ENCODE data around the gene KAZN. TPM values are rescaled to one million over a fixed set of nuclear protein-coding genes. Genes with fewer than 3 reads are reported as not detected.

Gene KAZN
- total RNA-seq, 3 donors from 2014 or later, result 12.2 to 16.4 (median 16.2) TPM

- Histone ChIP-seq H3K9me3 (no peaks in the 10 kb centered on the region), H3K36me3 (no peaks in the 10 kb centered on the region), H3K4me3 (no peak overlapping the region), H3K4me1 (no peaks in the 10 kb centered on the region), H3K27me3 (no peaks in the 10 kb centered on the region), H3K27ac (no peak overlapping the region)
- TF ChIP-seq POLR2AphosphoS5 (IDR thresholded peaks at IDR 0.05) (no peak), POLR2A (IDR thresholded peaks at IDR 0.05) (no peak), CTCF (IDR thresholded peaks at IDR 0.05) (no peak)
- no peak for DNase-seq (ENCODE audit: low spot score in 2 of 2)
- intact Hi-C loops (cut with DNase I; ENCODE audit: low total_unique reads), result no loop called here
These were observed 36.9 kb downstream of the KAZN start for GRCh38 chr1:14635421-14635820.

- intact Hi-C loops (cut with DNase I; ENCODE audit: low total_unique reads), result no loop called here
- Histone ChIP-seq H3K27me3 (no peaks in the 10 kb centered on the region), H3K4me3 (no peak overlapping the region), H3K36me3 (no peaks in the 10 kb centered on the region), H3K27ac (no peak overlapping the region), H3K4me1 (no peaks in the 10 kb centered on the region), H3K9me3 (no peaks in the 10 kb centered on the region)
- DNase-seq (ENCODE audit: low spot score in 2 of 2), result no peak
- no peak for TF ChIP-seq POLR2A (IDR thresholded peaks at IDR 0.05)
- TF ChIP-seq CTCF (IDR thresholded peaks at IDR 0.05), result no peak
- no peak for TF ChIP-seq POLR2AphosphoS5 (IDR thresholded peaks at IDR 0.05)
These were observed 38.6 kb downstream of the KAZN start for GRCh38 chr1:14636897-14637632.

GRCh38 chr1:14639291-14640050 is 41.0 kb downstream of the KAZN start:
- no peaks in the 10 kb centered on the region for H3K27me3 ChIP-seq
- no peak for DNase-seq (ENCODE audit: low spot score in 2 of 2)
- TF ChIP-seq POLR2A (IDR thresholded peaks at IDR 0.05), result no peak
- TF ChIP-seq POLR2AphosphoS5 (IDR thresholded peaks at IDR 0.05), result no peak
- no peak for TF ChIP-seq CTCF (IDR thresholded peaks at IDR 0.05)
- no peaks in the 10 kb centered on the region for H3K4me1 ChIP-seq
- H3K4me3 ChIP-seq, result no peak overlapping the region
- intact Hi-C loops (cut with DNase I; ENCODE audit: low total_unique reads), result no loop called here
- no peak overlapping the region for H3K27ac ChIP-seq
- H3K36me3 ChIP-seq, result no peaks in the 10 kb centered on the region
- H3K9me3 ChIP-seq, result no peaks in the 10 kb centered on the region

GRCh38 chr1:14642712-14643111 is 44.2 kb downstream of the KAZN start:
- intact Hi-C loops (cut with DNase I; ENCODE audit: low total_unique reads), result no loop called here
- H3K9me3 ChIP-seq, result no peaks in the 10 kb centered on the region
- no peaks in the 10 kb centered on the region for H3K36me3 ChIP-seq
- H3K27ac ChIP-seq, result no peak overlapping the region
- DNase-seq (ENCODE audit: low spot score in 2 of 2), result no peak
- H3K4me3 ChIP-seq, result no peak overlapping the region
- TF ChIP-seq CTCF (IDR thresholded peaks at IDR 0.05) (no peak), POLR2A (IDR thresholded peaks at IDR 0.05) (no peak), POLR2AphosphoS5 (IDR thresholded peaks at IDR 0.05) (no peak)
- no peaks in the 10 kb centered on the region for H3K4me1 ChIP-seq
- H3K27me3 ChIP-seq, result no peaks in the 10 kb centered on the region

- TF ChIP-seq POLR2AphosphoS5 (IDR thresholded peaks at IDR 0.05), result no peak
- TF ChIP-seq CTCF (IDR thresholded peaks at IDR 0.05), result no peak
- TF ChIP-seq POLR2A (IDR thresholded peaks at IDR 0.05), result no peak
- Histone ChIP-seq H3K36me3 (no peaks in the 10 kb centered on the region), H3K27ac (no peak overlapping the region), H3K27me3 (no peaks in the 10 kb centered on the region), H3K4me1 (peaks cover 0 to 3% of the 10 kb centered on the region in 2 donors), H3K9me3 (no peaks in the 10 kb centered on the region), H3K4me3 (no peak overlapping the region)
- intact Hi-C loops (cut with DNase I; ENCODE audit: low total_unique reads), result loop anchor here (5.0 kb wide), 1 partner anchor 730 kb away; no protein-coding TSS in a partner anchor
- DNase-seq (ENCODE audit: low spot score in 2 of 2), result no peak
These were observed 48.5 kb downstream of the KAZN start for GRCh38 chr1:14646973-14647372.
